H1 (cell line): ENCODE measurements around the gene NCAM1. TPM values are rescaled to one million over a fixed set of nuclear protein-coding genes. Genes with fewer than 3 reads are reported as not detected.

Experiments used
- CTCF ChIA-PET: fragments of 300-600 bp; sonication (Branson Sonifier 250); formaldehyde crosslinking; loops from one replicate; lab custom pipeline; 2021; ENCODE audit not compliant: partially characterized antibody; lab: Charles Lee
- POLR2A ChIA-PET: fragments of 300-600 bp; sonication (Branson Sonifier 250); formaldehyde crosslinking; loops from one replicate; lab custom pipeline; 2021; ENCODE audit warnings: inconsistent platforms; ENCODE audit not compliant: partially characterized antibody; lab: Charles Lee
- DNase-seq, 2 experiments: peaks; one replicate each; pipeline versions ENCODE4 v3.0.0 to v3.0.0-alpha.2; 2010 to 2022; ENCODE audit warnings: low spot score in 2 of 2, low read depth in 1 of 2, mixed read lengths in 1 of 2
- FAIRE-seq: peaks from 2 replicates; lab custom pipeline; 2011; peaks lifted over from hg19 to GRCh38; lab: Jason Lieb, UNC
- H2AFZ ChIP-seq: 2 replicates; pipeline ENCODE4 v1.8.1; 2012; ENCODE audit warnings: low read length, inconsistent platforms
- H2AK5ac ChIP-seq: 2 replicates; pipeline ENCODE4 v1.6.1; 2013; ENCODE audit warnings: low read depth, low read length
- H2BK120ac ChIP-seq: replicated peaks from 2 replicates; pipeline ENCODE3; 2013; ENCODE audit warnings: low read depth, low read length, inconsistent platforms
- H2BK12ac ChIP-seq: 2 replicates; pipeline ENCODE4 v1.6.1; 2013; ENCODE audit warnings: low read depth, low read length
- H2BK15ac ChIP-seq: 2 replicates; pipeline ENCODE4 v1.6.1; 2013; ENCODE audit warnings: low read length
- H2BK20ac ChIP-seq: 2 replicates; pipeline ENCODE4 v1.6.1; 2013; ENCODE audit warnings: low read length
- H2BK5ac ChIP-seq: 2 replicates; pipeline ENCODE4 v1.6.1; 2013; ENCODE audit warnings: low read depth, low read length
- H3K14ac ChIP-seq: 2 replicates; pipeline ENCODE4 v1.6.1; 2013; ENCODE audit warnings: inconsistent platforms; ENCODE audit not compliant: insufficient read length
- H3K18ac ChIP-seq: 2 replicates; pipeline ENCODE4 v1.6.1; 2013; ENCODE audit warnings: low read length; ENCODE audit errors: extremely low read depth
- H3K23ac ChIP-seq: 2 replicates; pipeline ENCODE4 v1.6.1; 2013; ENCODE audit warnings: inconsistent platforms; ENCODE audit not compliant: insufficient read length
- H3K23me2 ChIP-seq: 2 replicates; pipeline ENCODE4 v1.6.1; 2013; ENCODE audit warnings: low read depth, low read length
- H3K27ac ChIP-seq: 2 replicates; pipeline ENCODE4 v1.6.1; 2011; ENCODE audit warnings: low read depth, low read length, inconsistent platforms
- H3K27me3 ChIP-seq, 4 experiments: replicated peaks in 1 of 4; 1 replicate in 1 of 4; 2 replicates in 3 of 4; pipeline versions ENCODE4 v1.6.1 to v1.8.1; 2011 to 2013; ENCODE audit warnings: low read length in 3 of 4, mild to moderate bottlenecking in 3 of 4, inconsistent platforms in 2 of 4, mixed read lengths in 2 of 4, moderate library complexity in 1 of 4; ENCODE audit not compliant: control insufficient read depth in 3 of 4, insufficient read depth in 3 of 4; ENCODE audit errors: extremely low read depth in 1 of 4
- H3K36me3 ChIP-seq, 4 experiments: 2 replicates each; pipeline versions ENCODE4 v1.6.1 to v1.8.1; 2011 to 2013; ENCODE audit warnings: mild to moderate bottlenecking in 4 of 4, low read length in 3 of 4, moderate library complexity in 2 of 4, control low read depth in 1 of 4, inconsistent platforms in 1 of 4; ENCODE audit not compliant: insufficient read depth in 4 of 4, control insufficient read depth in 2 of 4
- H3K4ac ChIP-seq: replicated peaks from 2 replicates; pipeline ENCODE3; 2013; ENCODE audit warnings: low read length, low read depth, mixed read lengths, inconsistent platforms; ENCODE audit not compliant: insufficient read length
- H3K4me1 ChIP-seq, 4 experiments: replicated peaks in 1 of 4; 1 replicate in 1 of 4; 2 replicates in 3 of 4; pipeline versions ENCODE4 v1.6.1 to v1.8.1; 2011 to 2013; ENCODE audit warnings: low read length in 3 of 4, inconsistent platforms in 2 of 4, mixed read lengths in 1 of 4; ENCODE audit not compliant: insufficient read depth in 4 of 4, control insufficient read depth in 3 of 4
- H3K4me2 ChIP-seq, 2 experiments: 2 replicates each; pipeline versions ENCODE4 v1.6.1 to v1.8.1; 2011 to 2013; ENCODE audit warnings: low read depth in 2 of 2, low read length in 2 of 2, control low read depth in 1 of 2, inconsistent platforms in 1 of 2, mild to moderate bottlenecking in 1 of 2; ENCODE audit not compliant: insufficient read depth in 1 of 2
- H3K4me3 ChIP-seq, 4 experiments: fragments of 200-600, 300-600 bp in 1 of 4; sonication (generic), shearing (Covaris generic), sonication (Bioruptor Twin) in 1 of 4; 2 replicates each; pipeline versions ENCODE4 v1.5.1 to v1.8.1; 2011 to 2016; ENCODE audit warnings: low read length in 4 of 4, low read depth in 3 of 4, control low read depth in 2 of 4, inconsistent platforms in 2 of 4, mild to moderate bottlenecking in 2 of 4, mixed read lengths in 1 of 4, moderate library complexity in 1 of 4; ENCODE audit not compliant: insufficient read depth in 2 of 4; ENCODE audit errors: extremely low read depth in 1 of 4
- H3K56ac ChIP-seq: replicated peaks from 2 replicates; pipeline ENCODE3; 2013; ENCODE audit warnings: low read depth, mild to moderate bottlenecking, mixed read lengths, low read length, inconsistent platforms; ENCODE audit not compliant: insufficient read length
- H3K79me1 ChIP-seq: 2 replicates; pipeline ENCODE4 v1.6.1; 2013; ENCODE audit warnings: low read depth, low read length, control low read depth
- H3K79me2 ChIP-seq, 2 experiments: 2 replicates each; pipeline versions ENCODE4 v1.6.1 to v1.8.1; 2012 to 2013; ENCODE audit warnings: low read length in 2 of 2, mild to moderate bottlenecking in 2 of 2, inconsistent platforms in 1 of 2; ENCODE audit not compliant: insufficient read depth in 2 of 2, control insufficient read depth in 1 of 2
- H3K9ac ChIP-seq, 4 experiments: replicated peaks in 1 of 4; 1 replicate in 1 of 4; 2 replicates in 3 of 4; pipeline versions ENCODE4 v1.6.1 to v1.8.1; 2011 to 2013; ENCODE audit warnings: low read depth in 3 of 4, low read length in 3 of 4, control low read depth in 2 of 4, mild to moderate bottlenecking in 2 of 4, moderate library complexity in 2 of 4, inconsistent platforms in 1 of 4; ENCODE audit errors: extremely low read depth in 1 of 4
- H3K9me3 ChIP-seq, 2 experiments: 2 replicates each; pipeline versions ENCODE4 v1.6.1 to v1.8.1; 2012 to 2013; ENCODE audit warnings: mild to moderate bottlenecking in 2 of 2, moderate library complexity in 2 of 2, control low read depth in 1 of 2, inconsistent platforms in 1 of 2, low read depth in 1 of 2, low read length in 1 of 2, mixed read lengths in 1 of 2; ENCODE audit not compliant: insufficient read depth in 2 of 2
- H4K20me1 ChIP-seq, 2 experiments: replicated peaks in 1 of 2; 2 replicates each; pipeline versions ENCODE3 to v1.8.1; 2011 to 2013; ENCODE audit warnings: inconsistent platforms in 2 of 2, low read length in 2 of 2, mild to moderate bottlenecking in 1 of 2; ENCODE audit not compliant: insufficient read depth in 2 of 2, control insufficient read depth in 1 of 2
- H4K5ac ChIP-seq: 2 replicates; pipeline ENCODE4 v1.6.1; 2013; ENCODE audit warnings: low read length, low read depth, mixed read lengths, inconsistent platforms; ENCODE audit not compliant: insufficient read length
- H4K8ac ChIP-seq: 2 replicates; pipeline ENCODE4 v1.8.0; 2013; ENCODE audit warnings: mild to moderate bottlenecking, moderate library complexity, low read length, inconsistent platforms; ENCODE audit not compliant: insufficient read depth; ENCODE audit errors: extremely low read depth
- H4K91ac ChIP-seq: replicated peaks from 2 replicates; pipeline ENCODE3; 2013; ENCODE audit warnings: low read length, mixed read lengths, inconsistent platforms; ENCODE audit not compliant: insufficient read length
- POLR2A ChIP-seq, 2 experiments: IDR thresholded peaks; 1 replicate in 1 of 2; 2 replicates in 1 of 2; pipeline ENCODE4 v1.6.1; 2011; ENCODE audit warnings: low read depth in 2 of 2, low read length in 2 of 2, mild to moderate bottlenecking in 2 of 2; ENCODE audit errors: control extremely low read depth in 1 of 2
- WGBS, 2 experiments: shearing (Covaris generic) in 1 of 2; methylation state at CpG; one replicate each; pipeline versions ENCODE4 v1.1.6 to v1.1.7; 2013 to 2015; ENCODE audit warnings: low lambda C conversion rate in 2 of 2, mixed read lengths in 2 of 2, inconsistent platforms in 1 of 2, low coverage in 1 of 2, missing lambda C conversion rate in 1 of 2; ENCODE audit not compliant: insufficient replicate concordance in 2 of 2, insufficient coverage in 1 of 2, insufficient read length in 1 of 2; ENCODE audit errors: extremely low coverage in 1 of 2, missing lambda C conversion rate in 1 of 2; 5-methylcytosine and 5-hydroxymethylcytosine counted together
- polyA plus RNA-seq, 7 experiments: library from polyadenylated mRNA; depleted of rRNA in 3 of 7; stranded (reverse) in 5 of 7; unstranded in 2 of 7; fragments of >200 nt in 5 of 7; fragments of 200-250 nt in 2 of 7; gene quantifications; 1 replicate in 5 of 7; 2 replicates in 1 of 7; 4 replicates in 1 of 7; pipeline versions ENCODE4 v1.2.1 to v1.2.3, GENCODE V29; 2011 to 2013; ENCODE audit warnings: missing spikeins in 2 of 7, mixed read lengths in 2 of 7
- total RNA-seq: library from RNA; stranded (reverse); fragmentation: NEBNext Ultra II Directional; extraction: Animal tissue kit (Norgen Biotek cat#: 25700); gene quantifications from 2 replicates; pipeline ENCODE4 v1.2.1, GENCODE V29; 2021

The NCAM1 gene
- total and polyA plus RNA-seq, 2 of the 8 experiments (the other 6 are each of a cell fraction or from before 2014, with no cell fraction given) = 3.1 to 4.3 TPM

DNA sequence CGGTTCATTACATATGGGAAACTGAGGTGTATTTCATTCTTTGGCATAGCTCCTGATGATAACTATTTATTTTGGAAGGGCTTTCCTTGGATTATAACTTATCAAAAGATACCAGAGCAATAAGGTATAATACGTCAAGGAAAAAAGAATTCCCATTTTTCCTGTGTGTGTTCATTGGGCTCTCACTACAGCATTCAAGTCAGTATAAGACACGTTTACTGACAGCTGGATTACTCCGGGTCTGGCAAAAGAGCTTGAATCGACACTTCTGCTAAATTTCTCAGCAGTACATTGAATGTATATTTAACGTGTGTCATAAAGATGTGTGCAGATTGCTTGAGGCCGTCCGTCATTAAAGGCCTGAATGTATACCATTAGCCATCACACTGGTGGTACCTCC is 163.4 kb downstream of the NCAM1 start:
- H3K56ac ChIP-seq = no peak overlapping the region
- H3K23ac ChIP-seq = no peak overlapping the region
- H2AK5ac ChIP-seq = no peak overlapping the region
- CTCF ChIA-PET = interaction anchor here (1.0 to 2.3 kb wide), 3 partner anchors 10 to 124 kb away, joined by 3 to 11 read pairs (median 5); no protein-coding TSS in a partner anchor
- POLR2A ChIA-PET = no interaction called here
- no peak overlapping the region for H3K4me3 ChIP-seq
- H2BK20ac ChIP-seq = no peak overlapping the region
- no peaks in the 10 kb centered on the region for H3K79me1 ChIP-seq
- TF ChIP-seq POLR2A (IDR thresholded peaks at IDR 0.05; ENCODE audit: control extremely low read depth in 1 of 2, low read depth in 2 of 2, low read length in 2 of 2) = no peak
- H4K20me1 ChIP-seq = no peaks in the 10 kb centered on the region
- peaks cover 0 to 3% (median 0%) of the 10 kb centered on the region in 4 experiments; a peak in 1 of 7 replicates for H3K4me1 ChIP-seq
- H2BK12ac ChIP-seq = no peak overlapping the region
- no peaks in the 10 kb centered on the region for H3K27me3 ChIP-seq
- no peak overlapping the region for H3K9ac ChIP-seq
- no peak overlapping the region for H3K18ac ChIP-seq
- no peaks in the 10 kb centered on the region for H3K9me3 ChIP-seq
- H2BK5ac ChIP-seq = no peak overlapping the region
- no peak overlapping the region for H4K5ac ChIP-seq
- H3K4me2 ChIP-seq = no peak overlapping the region
- no peaks in the 10 kb centered on the region for H3K79me2 ChIP-seq
- no peak overlapping the region for H3K27ac ChIP-seq
- H3K23me2 ChIP-seq = no peaks in the 10 kb centered on the region
- no peak overlapping the region for H2AFZ ChIP-seq
- WGBS, 2 experiments = 93% methylated on average over 8 of the region's 8 CpGs; no CpG with 5 or more reads in 1 of the 2 experiments
- no peak overlapping the region for H3K14ac ChIP-seq
- no peaks in the 10 kb centered on the region for H3K36me3 ChIP-seq
- DNase-seq = no peak
- H4K8ac ChIP-seq = no peak overlapping the region
- H2BK15ac ChIP-seq = no peak overlapping the region
- FAIRE-seq = no peak
- no peak overlapping the region for H2BK120ac ChIP-seq
- H3K4ac ChIP-seq = no peak overlapping the region
- H4K91ac ChIP-seq = no peak overlapping the region
